Stimulated activated CD4-positive, alpha-beta T cell treated with anti-CD3 and anti-CD28 coated beads, Interleukin-2, amount 100 ng/mL, for 4 hours (primary cell): ENCODE measurements around the gene MCTP1.

Experiments
- DNase-seq: peaks from one replicate; pipeline ENCODE4 v3.0.0-alpha.2; 2020; ENCODE audit warnings: low read depth

MCTP1 gene

GRCh38 chr5:95075111-95075510, 209.8 kb downstream of the MCTP1 start:
- no peak for DNase-seq

GRCh38 chr5:95072281-95072680, 212.6 kb downstream of the MCTP1 start:
- no peak for DNase-seq

- no peak for DNase-seq
Measured at GRCh38 chr5:95070866-95071265, 214.0 kb downstream of the MCTP1 start.

GRCh38 chr5:95070453-95070852, 214.4 kb downstream of the MCTP1 start:
- DNase-seq = no peak

GRCh38 chr5:95069948-95070347, 214.9 kb downstream of the MCTP1 start:
- no peak for DNase-seq

GRCh38 chr5:95069021-95069420, 215.9 kb downstream of the MCTP1 start:
- no peak for DNase-seq

GRCh38 chr5:95068289-95068910, 216.5 kb downstream of the MCTP1 start:
- DNase-seq = no peak

- no peak for DNase-seq
Measured at GRCh38 chr5:95066048-95066447, 218.8 kb downstream of the MCTP1 start.

- DNase-seq = no peak
Measured at GRCh38 chr5:95063492-95063891, 221.4 kb downstream of the MCTP1 start.

GRCh38 chr5:95060098-95060497, 224.8 kb downstream of the MCTP1 start:
- no peak for DNase-seq

GRCh38 chr5:95059636-95060035, 225.3 kb downstream of the MCTP1 start:
- no peak for DNase-seq

GRCh38 chr5:95057615-95058014, 227.3 kb downstream of the MCTP1 start:
- DNase-seq = no peak

- DNase-seq = no peak
Measured at GRCh38 chr5:95053253-95053652, 231.6 kb downstream of the MCTP1 start.

GRCh38 chr5:95050708-95051107, 234.2 kb downstream of the MCTP1 start:
- DNase-seq = no peak

GRCh38 chr5:95048628-95049027, 236.3 kb downstream of the MCTP1 start:
- DNase-seq = no peak

GRCh38 chr5:95045181-95045965, 239.5 kb downstream of the MCTP1 start:
- no peak for DNase-seq

- DNase-seq = no peak
Measured at GRCh38 chr5:95044096-95044495, 240.8 kb downstream of the MCTP1 start.

GRCh38 chr5:95043648-95044047, 241.2 kb downstream of the MCTP1 start:
- DNase-seq = no peak

- DNase-seq = no peak
Measured at GRCh38 chr5:95043234-95043633, 241.7 kb downstream of the MCTP1 start.

- no peak for DNase-seq
Measured at GRCh38 chr5:95042037-95042436, 242.9 kb downstream of the MCTP1 start.

- no peak for DNase-seq
Measured at GRCh38 chr5:95035891-95036685, 248.8 kb downstream of the MCTP1 start.

GRCh38 chr5:95032801-95033200, 252.1 kb downstream of the MCTP1 start:
- no peak for DNase-seq
